ENCODE data around the gene FAM174A.

DNA sequence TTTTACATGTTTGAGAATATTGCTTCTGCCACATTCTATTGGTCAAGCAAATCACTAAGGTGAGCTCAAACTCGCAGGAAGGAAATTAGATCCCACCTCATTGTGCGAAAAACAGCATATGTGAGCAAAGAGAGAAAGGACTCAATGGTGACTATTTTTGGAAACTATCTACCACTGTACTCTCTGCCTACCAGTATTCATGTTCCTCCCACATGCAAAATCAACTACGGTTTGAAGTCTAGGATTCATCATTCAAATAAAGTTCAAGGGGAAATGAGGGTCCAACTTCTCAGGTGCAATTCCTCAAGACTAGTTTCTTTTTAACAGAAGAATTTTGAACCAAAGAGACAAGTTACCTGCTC, 60.6 kb downstream of the FAM174A start:
- TF ChIP-seq POLR2AphosphoS5 (IDR thresholded peaks at IDR 0.05) (no peak), POLR2A (IDR thresholded peaks at IDR 0.05) (no peak)
